Mononuclear cell (primary cell): ENCODE measurements around the gene UBA1. TPM values are rescaled to one million over a fixed set of nuclear protein-coding genes. Genes with fewer than 3 reads are reported as not detected.
A peak's percentile ranks its signal among the peaks of the same experiment; 100 is the strongest.

Source experiments
- H3K27me3 ChIP-seq: 2 replicates; pipeline ENCODE4 v1.6.0; 2011; ENCODE audit warnings: low read length, control low read depth; ENCODE audit not compliant: insufficient read depth
- H3K4me1 ChIP-seq: 2 replicates; pipeline ENCODE4 v1.5.1; 2011; ENCODE audit warnings: mild to moderate bottlenecking, low read length, control low read depth; ENCODE audit not compliant: insufficient read depth
- H3K4me3 ChIP-seq: 2 replicates; pipeline ENCODE4 v1.5.1; 2011; ENCODE audit warnings: mild to moderate bottlenecking, low read length, moderate library complexity
- H3K9me3 ChIP-seq: 2 replicates; pipeline ENCODE4 v1.5.1; 2011; ENCODE audit warnings: low read depth, mild to moderate bottlenecking, control low read depth, low read length
- total RNA-seq: library from RNA; depleted of rRNA; stranded (reverse); fragments of >200 nt; gene quantifications from one replicate; pipeline ENCODE4 v1.2.3, GENCODE V29; 2012

Gene UBA1
- total RNA-seq, 1 donor = 53.2 TPM

DNA sequence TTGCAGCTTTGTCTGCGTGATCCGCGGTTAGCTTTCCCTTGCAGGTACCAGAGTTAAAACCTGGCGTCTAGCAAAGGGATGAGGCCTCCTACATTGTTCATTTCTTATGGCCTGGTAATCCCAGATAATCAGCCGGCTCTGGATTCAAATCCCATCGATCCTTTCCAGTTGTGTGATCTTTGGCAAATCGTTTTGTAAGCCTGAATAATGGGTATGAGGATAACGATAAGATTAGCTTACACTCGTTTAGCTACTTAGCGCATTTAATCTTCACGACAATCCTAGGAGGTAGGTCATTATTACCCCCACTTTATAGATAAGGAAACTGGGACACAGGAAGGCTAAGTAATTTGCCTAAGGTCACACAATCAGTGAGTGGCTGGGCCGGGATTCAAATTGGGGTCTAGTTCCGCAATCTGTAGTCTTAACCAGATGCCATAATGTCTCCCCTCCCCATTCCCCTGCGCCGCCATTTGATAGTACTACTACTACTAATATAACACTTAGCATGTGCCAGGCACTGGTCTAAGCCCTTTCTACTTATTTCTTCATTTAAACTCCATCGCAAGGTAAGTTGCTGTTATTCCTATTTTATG lies 1.7 kb upstream of the UBA1 start:
- Histone ChIP-seq H3K4me1 (peaks cover 46% of the 10 kb centered on the region), H3K27me3 (no peaks in the 10 kb centered on the region), H3K9me3 (no peaks in the 10 kb centered on the region), H3K4me3 (peak overlapping the region; percentile 52)

DNA sequence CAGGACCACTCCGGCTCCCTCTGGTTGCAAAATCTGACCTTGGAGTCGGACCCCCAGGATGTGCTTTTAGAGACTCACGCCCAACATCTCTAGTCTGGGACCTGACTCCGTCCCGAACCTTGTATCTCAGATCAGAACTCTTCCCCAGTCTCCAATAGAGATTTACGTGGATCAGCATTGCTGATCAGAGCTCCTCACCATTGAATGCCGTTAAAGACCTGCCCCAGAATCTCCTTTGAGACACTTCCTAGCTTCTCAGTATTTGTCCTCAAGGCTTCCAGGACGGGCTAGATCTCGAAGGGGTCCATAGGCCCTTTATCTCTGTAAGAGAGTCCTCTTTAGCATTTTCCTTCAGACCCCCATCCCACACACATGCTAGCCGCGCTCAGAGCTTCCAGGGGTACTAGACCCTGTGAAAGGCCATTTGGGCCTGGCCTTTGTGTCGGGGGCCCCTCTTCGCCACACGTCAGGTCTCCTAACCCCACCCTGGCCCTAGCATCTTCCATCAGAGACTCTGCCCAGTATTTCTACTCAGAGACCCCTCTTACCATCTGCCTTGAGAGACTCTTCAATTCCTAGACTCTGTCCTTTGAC lies 662 bp downstream of the UBA1 start:
- no peaks in the 10 kb centered on the region for H3K9me3 ChIP-seq
- H3K4me1 ChIP-seq = peaks cover 57% of the 10 kb centered on the region
- no peaks in the 10 kb centered on the region for H3K27me3 ChIP-seq
- peak overlapping the region; percentile 62 for H3K4me3 ChIP-seq

DNA sequence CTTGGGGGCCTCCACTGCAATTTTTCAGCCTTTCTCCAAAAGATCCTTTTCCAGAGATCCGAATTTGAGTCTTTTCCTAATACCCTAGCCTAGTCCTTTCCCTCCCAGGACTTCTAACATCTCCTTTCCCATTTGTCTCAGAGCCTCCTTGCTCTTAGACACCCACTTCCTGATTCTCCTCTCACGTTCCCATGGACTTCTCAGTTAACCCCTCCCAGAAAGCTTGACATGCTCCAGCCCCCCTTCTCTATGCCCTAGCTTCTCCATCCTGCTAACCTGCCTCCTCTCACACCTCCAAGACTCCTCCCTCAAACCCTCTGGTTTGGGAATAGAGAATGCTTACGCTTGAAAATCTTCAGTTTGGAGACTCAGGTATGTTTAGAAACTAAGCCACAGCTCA lies 2.5 kb downstream of the UBA1 start:
- Histone ChIP-seq H3K9me3 (no peaks in the 10 kb centered on the region), H3K27me3 (no peaks in the 10 kb centered on the region), H3K4me3 (no peak overlapping the region), H3K4me1 (peaks cover 56% of the 10 kb centered on the region)

DNA sequence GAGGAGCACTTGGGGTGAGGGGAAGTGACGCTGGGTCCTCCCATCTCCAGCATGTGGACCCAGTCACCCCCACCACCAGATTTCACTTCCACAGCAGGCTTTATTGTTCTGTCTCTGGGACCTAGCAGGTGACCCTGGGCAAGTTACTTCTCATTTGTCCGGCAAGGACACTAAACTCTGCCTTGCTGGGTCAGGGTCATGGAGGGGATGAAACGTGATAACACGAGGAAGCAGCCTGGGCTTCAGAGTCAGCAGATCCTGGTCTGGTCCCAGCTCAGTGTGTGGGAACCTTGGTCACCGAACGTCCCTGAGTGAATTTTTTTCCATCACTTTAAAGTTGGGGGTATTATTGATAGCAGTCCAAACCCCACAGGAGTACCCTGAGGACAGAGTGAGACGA lies 3.9 kb downstream of the UBA1 start:
- H3K4me1 ChIP-seq = peaks cover 46% of the 10 kb centered on the region
- H3K4me3 ChIP-seq = no peak overlapping the region

DNA sequence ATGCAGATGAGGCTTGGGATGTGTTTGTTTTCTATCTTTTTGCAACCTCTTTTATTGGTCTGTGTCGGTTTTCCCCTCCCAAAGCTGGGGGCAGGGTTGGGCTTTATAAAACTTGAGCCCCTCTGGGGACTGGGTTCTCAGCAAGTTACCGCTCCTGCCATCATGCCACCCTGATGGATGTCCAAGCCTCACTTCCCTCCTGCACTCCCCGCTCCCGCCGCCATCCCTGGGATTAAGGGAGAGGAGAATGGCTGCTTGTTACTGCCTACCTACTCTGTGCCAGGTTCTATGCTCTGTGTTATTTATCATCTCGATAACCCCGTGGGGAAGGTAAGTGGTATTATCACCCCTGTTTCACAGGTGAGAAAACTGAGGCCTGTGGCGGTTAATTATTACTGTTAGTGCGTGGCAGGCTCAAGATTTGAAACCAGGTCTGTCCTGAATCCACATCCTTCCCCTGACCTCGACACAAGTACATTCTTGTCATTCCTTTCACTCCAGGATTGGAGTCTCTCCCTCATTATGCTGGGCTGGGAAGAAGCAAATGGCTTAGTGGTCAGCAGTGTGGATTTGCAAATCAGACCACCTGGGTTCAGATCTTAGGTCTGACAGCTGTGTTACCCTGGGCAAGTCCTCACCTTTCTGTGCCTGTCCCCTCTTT lies 4.5 kb downstream of the UBA1 start:
- peaks cover 40% of the 10 kb centered on the region for H3K4me1 ChIP-seq
- no peaks in the 10 kb centered on the region for H3K27me3 ChIP-seq
- H3K4me3 ChIP-seq = no peak overlapping the region

More for the DNA sequence above, 3.9 kb downstream of the UBA1 start:
- H3K9me3 ChIP-seq = no peaks in the 10 kb centered on the region
- H3K27me3 ChIP-seq = no peaks in the 10 kb centered on the region

DNA sequence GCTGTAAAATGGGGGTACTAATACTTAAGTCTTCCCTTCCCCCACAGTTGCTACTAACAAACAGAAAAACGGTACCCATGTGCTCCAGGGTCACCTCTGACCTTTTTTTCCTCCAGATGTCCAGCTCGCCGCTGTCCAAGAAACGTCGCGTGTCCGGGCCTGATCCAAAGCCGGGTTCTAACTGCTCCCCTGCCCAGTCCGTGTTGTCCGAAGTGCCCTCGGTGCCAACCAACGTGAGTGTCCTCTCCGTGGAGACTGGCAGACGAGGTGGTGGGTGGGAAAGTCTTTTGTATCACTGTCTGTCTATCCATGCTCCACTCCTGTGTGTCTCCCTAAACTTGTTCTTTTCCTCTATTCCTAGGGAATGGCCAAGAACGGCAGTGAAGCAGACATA lies 5.1 kb downstream of the UBA1 start:
- no peak overlapping the region for H3K4me3 ChIP-seq
- peaks cover 38% of the 10 kb centered on the region for H3K4me1 ChIP-seq
- H3K27me3 ChIP-seq = no peaks in the 10 kb centered on the region
- H3K9me3 ChIP-seq = no peaks in the 10 kb centered on the region

More for the DNA sequence above, 4.5 kb downstream of the UBA1 start:
- no peaks in the 10 kb centered on the region for H3K9me3 ChIP-seq

DNA sequence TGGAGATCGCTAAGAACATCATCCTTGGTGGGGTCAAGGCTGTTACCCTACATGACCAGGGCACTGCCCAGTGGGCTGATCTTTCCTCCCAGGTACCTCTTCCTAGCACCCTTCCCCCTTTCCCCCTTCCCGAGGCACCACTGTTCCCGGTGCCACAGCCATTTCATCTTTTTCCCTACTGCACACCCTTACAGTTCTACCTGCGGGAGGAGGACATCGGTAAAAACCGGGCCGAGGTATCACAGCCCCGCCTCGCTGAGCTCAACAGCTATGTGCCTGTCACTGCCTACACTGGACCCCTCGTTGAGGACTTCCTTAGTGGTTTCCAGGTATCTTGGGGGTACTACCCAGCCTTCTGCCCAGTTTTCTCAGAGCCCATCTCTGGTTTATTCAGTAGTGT lies 5.7 kb downstream of the UBA1 start:
- Histone ChIP-seq H3K9me3 (no peaks in the 10 kb centered on the region), H3K4me1 (peaks cover 37% of the 10 kb centered on the region), H3K4me3 (no peak overlapping the region), H3K27me3 (no peaks in the 10 kb centered on the region)

DNA sequence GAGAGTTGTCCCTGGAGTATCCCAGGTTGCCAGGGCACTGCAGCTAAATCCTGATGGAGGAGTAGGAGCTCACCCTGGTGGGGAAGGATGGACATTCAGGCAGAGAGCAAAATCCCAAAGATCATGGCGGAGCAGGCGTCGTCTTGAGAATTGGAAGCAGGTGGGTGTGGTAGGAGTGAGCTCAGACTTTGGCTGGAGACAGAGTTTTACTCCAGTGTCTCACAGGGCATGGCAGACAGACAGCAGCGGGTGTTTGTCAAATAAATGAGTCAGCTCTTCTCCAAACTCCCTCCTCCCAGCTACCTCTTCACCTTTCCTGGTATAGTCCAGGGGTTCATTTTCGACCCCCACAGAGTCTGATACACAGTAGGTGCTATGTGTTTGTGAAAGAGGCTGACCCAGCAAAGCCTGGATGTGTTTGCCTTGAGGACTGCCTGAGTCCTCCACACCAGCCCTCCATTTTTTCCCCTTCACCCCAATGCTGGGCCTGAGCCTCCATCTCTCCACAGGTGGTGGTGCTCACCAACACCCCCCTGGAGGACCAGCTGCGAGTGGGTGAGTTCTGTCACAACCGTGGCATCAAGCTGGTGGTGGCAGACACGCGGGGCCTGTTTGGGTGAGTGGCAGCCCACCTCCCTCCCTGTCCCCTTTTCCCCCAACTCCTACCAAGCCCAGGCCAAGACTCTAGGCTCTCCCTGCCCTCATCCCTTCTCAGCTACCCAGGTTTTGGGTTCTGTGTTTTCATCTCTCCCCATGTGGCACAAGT lies 6.9 kb downstream of the UBA1 start:
- Histone ChIP-seq H3K9me3 (no peaks in the 10 kb centered on the region), H3K27me3 (no peaks in the 10 kb centered on the region), H3K4me1 (peaks cover 24% of the 10 kb centered on the region), H3K4me3 (no peak overlapping the region)

DNA sequence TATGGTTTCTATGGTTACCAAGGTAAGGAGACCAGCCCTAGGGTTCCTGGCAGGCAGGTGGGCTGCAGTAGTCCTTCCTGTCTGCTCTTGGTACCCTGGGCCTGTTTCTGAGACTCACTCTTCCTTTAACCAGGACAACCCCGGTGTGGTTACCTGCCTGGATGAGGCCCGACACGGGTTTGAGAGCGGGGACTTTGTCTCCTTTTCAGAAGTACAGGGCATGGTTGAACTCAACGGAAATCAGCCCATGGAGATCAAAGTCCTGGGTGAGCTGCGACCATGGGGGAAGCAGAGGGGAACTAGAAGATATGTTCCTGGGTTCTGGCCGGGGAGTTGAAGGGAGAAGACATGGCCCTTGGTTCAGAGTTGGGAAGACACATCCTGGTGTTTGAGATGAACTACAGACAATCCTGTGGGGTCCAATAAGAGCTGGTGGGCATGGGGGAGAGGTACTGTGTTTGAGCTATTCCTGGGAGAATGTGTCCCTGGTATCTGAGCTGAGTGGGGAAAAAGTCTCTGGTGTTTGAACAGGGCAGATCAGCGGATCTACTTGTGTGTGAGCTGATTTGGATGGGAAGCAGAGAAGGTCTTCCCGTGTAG lies 7.8 kb downstream of the UBA1 start:
- Histone ChIP-seq H3K4me3 (no peak overlapping the region), H3K9me3 (no peaks in the 10 kb centered on the region), H3K4me1 (peaks cover 15% of the 10 kb centered on the region), H3K27me3 (no peaks in the 10 kb centered on the region)

DNA sequence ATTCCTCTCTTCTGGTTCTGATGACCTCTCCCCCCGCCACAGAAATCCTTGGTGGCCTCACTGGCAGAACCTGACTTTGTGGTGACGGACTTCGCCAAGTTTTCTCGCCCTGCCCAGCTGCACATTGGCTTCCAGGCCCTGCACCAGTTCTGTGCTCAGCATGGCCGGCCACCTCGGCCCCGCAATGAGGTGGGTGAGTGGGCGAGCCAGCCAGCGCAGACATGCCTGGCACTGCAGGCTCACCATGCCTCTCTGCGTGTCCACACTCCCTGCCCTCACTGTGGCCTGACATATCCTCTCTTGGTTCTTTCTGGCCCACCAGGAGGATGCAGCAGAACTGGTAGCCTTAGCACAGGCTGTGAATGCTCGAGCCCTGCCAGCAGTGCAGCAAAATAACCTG lies 8.7 kb downstream of the UBA1 start:
- no peaks in the 10 kb centered on the region for H3K27me3 ChIP-seq
- H3K4me1 ChIP-seq = peaks cover 6% of the 10 kb centered on the region
- no peak overlapping the region for H3K4me3 ChIP-seq

DNA sequence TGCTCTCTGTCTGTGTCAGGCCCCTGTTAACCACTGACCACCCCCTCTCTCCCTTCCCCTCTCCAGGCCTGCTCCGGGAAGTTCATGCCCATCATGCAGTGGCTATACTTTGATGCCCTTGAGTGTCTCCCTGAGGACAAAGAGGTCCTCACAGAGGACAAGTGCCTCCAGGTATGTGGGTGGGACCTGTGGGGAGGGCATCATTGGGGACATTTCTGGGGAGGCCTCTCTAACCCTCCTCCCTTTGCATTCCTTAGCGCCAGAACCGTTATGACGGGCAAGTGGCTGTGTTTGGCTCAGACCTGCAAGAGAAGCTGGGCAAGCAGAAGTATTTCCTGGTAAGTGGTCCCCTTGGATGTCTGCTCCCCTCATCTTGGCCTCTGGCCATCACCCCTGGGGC lies 9.2 kb downstream of the UBA1 start:
- Histone ChIP-seq H3K4me1 (peaks cover under 1% of the 10 kb centered on the region), H3K27me3 (no peaks in the 10 kb centered on the region), H3K4me3 (no peak overlapping the region), H3K9me3 (no peaks in the 10 kb centered on the region)

More for the DNA sequence above, 8.7 kb downstream of the UBA1 start:
- no peaks in the 10 kb centered on the region for H3K9me3 ChIP-seq

DNA sequence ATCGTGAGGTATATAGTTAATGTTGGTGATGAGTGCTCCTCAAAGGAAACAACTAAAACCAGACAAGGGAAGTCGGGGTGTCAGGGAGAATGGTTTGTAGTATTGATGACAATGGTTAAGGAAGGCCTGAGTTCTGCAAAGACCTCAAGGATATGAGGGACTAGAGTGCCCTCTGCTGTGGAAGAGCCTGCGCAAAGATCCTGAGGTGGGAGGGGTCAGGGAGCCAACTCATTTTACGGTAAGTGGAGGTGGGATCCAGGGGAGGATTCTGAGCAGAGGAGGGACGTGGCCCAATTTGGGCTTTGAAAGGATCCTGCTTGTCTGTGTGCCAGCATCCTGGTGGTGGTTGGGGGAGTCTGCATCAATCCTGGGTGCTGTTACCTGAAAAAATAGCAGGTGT lies 11.3 kb downstream of the UBA1 start:
- Histone ChIP-seq H3K9me3 (no peaks in the 10 kb centered on the region), H3K4me1 (no peaks in the 10 kb centered on the region), H3K27me3 (no peaks in the 10 kb centered on the region), H3K4me3 (no peak overlapping the region)

DNA sequence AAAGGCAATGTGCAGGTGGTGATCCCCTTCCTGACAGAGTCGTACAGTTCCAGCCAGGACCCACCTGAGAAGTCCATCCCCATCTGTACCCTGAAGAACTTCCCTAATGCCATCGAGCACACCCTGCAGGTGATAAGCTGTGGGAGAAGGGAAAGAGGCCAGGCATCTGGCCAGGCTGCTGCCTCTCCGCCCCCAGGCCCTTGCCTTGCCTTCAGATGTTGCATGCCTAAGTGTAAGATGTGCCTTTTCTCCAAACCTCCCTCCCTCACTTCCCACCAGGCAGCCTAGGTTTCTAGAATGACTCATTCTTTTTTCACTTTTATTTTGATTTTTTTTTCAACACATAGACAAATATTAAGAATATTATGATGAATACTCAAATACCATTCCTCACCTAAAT lies 12.7 kb downstream of the UBA1 start:
- H3K9me3 ChIP-seq = no peaks in the 10 kb centered on the region
- no peak overlapping the region for H3K4me3 ChIP-seq
- no peaks in the 10 kb centered on the region for H3K27me3 ChIP-seq

DNA sequence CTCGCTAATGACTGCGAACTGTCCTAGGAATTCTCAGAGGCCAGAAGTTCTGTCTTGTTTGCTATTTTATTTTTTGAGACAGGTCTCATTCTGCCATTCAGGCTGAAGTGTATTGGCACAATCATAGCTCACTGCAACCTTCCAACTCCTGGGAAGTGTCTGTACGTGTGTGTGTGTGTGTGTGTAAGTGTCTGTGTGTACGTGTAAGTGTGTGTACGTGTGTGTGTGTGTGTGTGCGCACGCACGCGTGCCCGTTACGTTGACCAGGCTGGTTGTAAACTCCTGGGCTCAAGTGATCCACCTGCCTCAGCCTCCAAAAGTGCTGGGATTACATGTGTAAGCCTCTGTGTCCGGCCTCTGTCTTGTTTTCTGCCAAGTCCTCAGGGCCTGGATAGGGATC lies 14.5 kb downstream of the UBA1 start:
- Histone ChIP-seq H3K27me3 (no peaks in the 10 kb centered on the region), H3K4me3 (no peak overlapping the region), H3K9me3 (no peaks in the 10 kb centered on the region), H3K4me1 (no peaks in the 10 kb centered on the region)

More for the DNA sequence above, 12.7 kb downstream of the UBA1 start:
- no peaks in the 10 kb centered on the region for H3K4me1 ChIP-seq
